ENCODE measurements around the gene TMEM187. TPM values are rescaled to one million over a fixed set of nuclear protein-coding genes. Genes with fewer than 3 reads are reported as not detected.
A peak's percentile ranks its signal among the peaks of the same experiment; 100 is the strongest.
"Not testable (repeated sequence)": the region's sequence is repeated elsewhere in the genome, so short reads cannot be mapped to it uniquely, and the experiment has no call there.

Gene TMEM187
- polyA plus RNA-seq, 6 donors from 2014 or later, result 5.0 to 13.6 (median 8.1) TPM

GRCh38 chrX:153971450-153972367 is 845 bp upstream of the TMEM187 start, which contains the start of gene HCFC1:
Gene HCFC1 (minus strand): TSS chrX:153971818. CDS start chrX:153970840, 978 bp downstream.
- peaks cover 35 to 56% (median 42%) of the 10 kb centered on the region in 3 donors for H3K4me1 Mint-ChIP-seq
- no peaks in the 10 kb centered on the region for H3K9me3 Mint-ChIP-seq
- H3K4me3 Mint-ChIP-seq, result peak within 1 kb of the TSS; percentile 87 to 100 (median 100)
- peaks cover 4 to 7% of the 10 kb centered on the region in 2 donors for H3K36me3 Mint-ChIP-seq
- no peaks in the 10 kb centered on the region for H3K27me3 Mint-ChIP-seq
- DNase-seq, result peak; percentile 94
- H3K27ac Mint-ChIP-seq, result peak within 1 kb of the TSS; percentile 98 to 100 (median 100)
- peak; percentile 49 to 53 for ATAC-seq (ENCODE audit: low read depth in 2 of 2)

DNA sequence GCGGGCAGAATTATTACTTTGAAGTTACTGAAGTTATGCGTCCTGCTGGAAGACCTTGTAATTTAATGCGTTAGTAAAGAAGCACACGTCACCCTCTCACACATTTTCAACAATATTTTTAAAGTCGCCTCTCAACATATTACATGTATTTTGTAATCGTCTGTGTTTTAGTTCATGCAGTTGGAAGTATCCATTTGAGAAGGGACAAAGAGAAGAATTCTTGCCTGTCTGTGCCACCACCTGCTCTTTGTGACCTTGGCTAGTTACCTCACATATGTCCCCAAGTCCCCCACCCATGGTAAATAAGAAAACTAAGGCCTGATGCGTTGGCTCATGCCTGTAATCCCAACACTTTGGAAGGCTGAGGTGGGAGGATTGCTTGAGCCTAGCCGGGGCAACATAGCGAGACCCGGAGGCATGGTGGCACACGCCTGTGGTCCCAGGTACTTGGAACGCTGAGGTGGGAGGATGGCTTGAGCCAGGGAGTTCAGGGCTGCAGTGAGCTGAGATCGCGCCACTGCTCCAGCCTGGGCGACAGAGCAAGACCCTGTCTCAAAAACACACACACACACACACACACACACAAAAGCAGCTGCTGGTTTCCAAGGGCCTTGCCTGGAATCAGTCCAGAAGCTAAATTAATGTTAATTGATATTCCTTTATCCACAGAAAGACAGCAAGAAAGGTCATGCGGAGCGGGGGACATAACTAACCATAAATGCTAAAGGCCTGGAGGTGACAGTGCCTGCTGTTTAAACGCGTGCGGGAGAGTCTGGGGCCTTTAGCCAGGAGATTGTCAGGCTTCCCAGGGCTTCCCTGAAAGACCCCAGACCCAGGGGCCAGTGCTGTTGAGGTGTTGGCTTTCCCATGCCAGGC is 811 bp downstream of the TMEM187 start:
- H3K4me3 Mint-ChIP-seq, result peak overlapping the region; percentile 79 to 92 (median 88)
- peaks cover 4 to 7% of the 10 kb centered on the region in 2 donors for H3K36me3 Mint-ChIP-seq
- ATAC-seq (ENCODE audit: low read depth in 2 of 2) (no peak), DNase-seq (no peak)
- no peaks in the 10 kb centered on the region for H3K9me3 Mint-ChIP-seq
- no peaks in the 10 kb centered on the region for H3K27me3 Mint-ChIP-seq
- peak overlapping the region; percentile 47 to 98 (median 91) for H3K27ac Mint-ChIP-seq
- H3K4me1 Mint-ChIP-seq, result peaks cover 20 to 39% (median 29%) of the 10 kb centered on the region in 3 donors

DNA sequence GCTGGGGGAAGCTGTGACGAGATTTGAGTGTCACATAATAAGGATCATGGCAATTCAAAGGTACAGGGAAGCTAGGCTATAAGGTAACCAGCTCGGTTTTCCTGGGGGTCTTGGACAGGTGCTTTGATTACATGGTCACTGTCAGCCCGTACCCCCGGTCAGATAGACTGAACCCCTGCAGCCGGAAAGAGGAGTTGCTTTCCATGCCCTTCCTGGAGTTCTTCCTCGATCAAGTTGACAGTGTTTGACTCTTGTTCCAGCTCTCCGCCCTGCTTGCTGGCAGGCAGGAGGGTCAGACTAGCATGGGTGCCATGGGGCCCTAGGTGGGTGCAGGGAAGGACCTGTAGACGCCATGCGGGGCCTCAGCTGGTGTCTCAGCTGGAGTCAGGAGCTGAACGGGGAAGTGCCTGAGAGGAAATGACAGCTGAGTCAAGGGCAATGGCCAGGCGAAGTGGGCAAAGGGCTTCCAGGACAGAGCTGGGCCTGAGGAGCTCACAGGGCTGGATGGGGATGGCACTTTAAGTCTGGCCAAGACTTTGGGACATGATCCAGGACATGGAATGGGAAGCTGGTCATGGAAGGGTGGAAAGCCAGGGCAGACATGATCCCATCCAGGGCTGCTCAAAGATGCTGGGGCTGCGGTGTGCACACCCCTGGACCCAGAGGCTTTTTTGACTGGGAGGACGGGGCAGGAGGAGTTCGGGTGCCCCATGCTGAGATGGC is 1.6 kb downstream of the TMEM187 start:
- Mint-ChIP-seq H3K27me3 (no peaks in the 10 kb centered on the region), H3K9me3 (no peaks in the 10 kb centered on the region), H3K27ac (peak overlapping the region in 5 of 6 donors; percentile 76 to 98 (median 84)), H3K36me3 (peaks cover 4 to 7% of the 10 kb centered on the region in 2 donors), H3K4me3 (peak overlapping the region; percentile 5 to 92 (median 86)), H3K4me1 (peaks cover 15 to 31% (median 25%) of the 10 kb centered on the region in 3 donors)
- ATAC-seq (ENCODE audit: low read depth in 2 of 2) (no peak), DNase-seq (no peak)

DNA sequence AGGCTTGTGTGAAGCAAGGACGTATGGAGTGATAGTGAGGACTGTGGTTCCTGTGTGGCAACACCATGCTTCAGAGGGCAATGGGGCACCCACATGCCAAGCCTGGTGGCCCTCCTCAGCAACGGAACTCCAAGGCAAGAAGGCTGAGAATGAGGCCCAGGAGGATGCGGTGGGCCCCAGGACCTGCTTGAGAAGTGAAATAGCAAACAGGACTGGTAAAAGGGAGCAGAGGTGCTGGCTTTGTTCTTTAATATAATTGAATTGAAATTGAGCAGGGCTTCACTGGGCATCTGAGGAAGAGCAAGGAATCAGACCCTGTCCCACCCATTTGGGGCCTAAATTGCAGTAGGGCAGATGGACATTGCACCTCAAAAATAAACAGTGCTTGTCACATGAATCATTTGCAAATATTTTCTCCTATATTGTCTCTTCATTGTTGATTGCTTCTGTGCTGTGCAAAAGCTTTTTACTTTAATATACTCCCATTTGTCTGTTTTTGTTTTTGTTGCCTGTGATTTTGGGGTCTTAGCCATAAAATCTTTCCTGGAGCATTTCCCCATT is 2.3 kb downstream of the TMEM187 start:
- peaks cover 9 to 25% (median 20%) of the 10 kb centered on the region in 3 donors for H3K4me1 Mint-ChIP-seq
- peaks cover 4 to 7% of the 10 kb centered on the region in 2 donors for H3K36me3 Mint-ChIP-seq
- peak overlapping the region in 5 of 8 donors; percentile 26 to 92 (median 47) for H3K4me3 Mint-ChIP-seq
- ATAC-seq (ENCODE audit: low read depth in 2 of 2), result no peak
- no peak for DNase-seq
- H3K27me3 Mint-ChIP-seq, result no peaks in the 10 kb centered on the region
- no peaks in the 10 kb centered on the region for H3K9me3 Mint-ChIP-seq
- H3K27ac Mint-ChIP-seq, result peak overlapping the region in 3 of 6 donors; percentile 72 to 93 (median 84)

DNA sequence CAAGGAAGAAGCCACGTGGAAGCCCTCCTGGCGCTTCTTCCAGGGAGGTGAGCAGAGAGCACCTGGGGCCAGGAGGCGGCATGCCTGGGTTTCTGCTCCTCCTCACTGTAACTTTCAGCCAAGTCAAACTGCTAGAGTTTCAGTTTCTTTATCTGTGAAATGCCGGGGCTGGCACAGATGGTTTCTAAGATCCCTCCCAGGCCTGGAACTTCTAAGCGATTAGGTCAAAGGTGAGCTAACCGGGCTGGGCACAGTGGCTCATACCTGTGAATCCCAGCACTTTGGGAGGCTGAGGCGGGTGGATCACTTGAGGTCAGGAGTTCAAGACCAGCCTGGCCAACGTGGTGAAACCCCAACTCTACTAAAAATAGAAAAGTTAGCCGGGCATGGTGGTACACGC is 7.8 kb downstream of the TMEM187 start:
- Mint-ChIP-seq H3K27ac (peak overlapping the region in 5 of 6 donors; percentile 53 to 98 (median 91)), H3K4me3 (peak overlapping the region; percentile 59 to 79 (median 73)), H3K4me1 (peaks cover 17 to 52% (median 30%) of the 10 kb centered on the region in 3 donors)
- DNase-seq (peak; percentile 18), ATAC-seq (ENCODE audit: low read depth in 2 of 2) (peak; percentile 44 to 57)
- H3K9me3 Mint-ChIP-seq, H3K27me3 Mint-ChIP-seq, H3K36me3 Mint-ChIP-seq: not testable (repeated sequence)

- peak overlapping the region; percentile 60 to 87 (median 74) for H3K4me3 Mint-ChIP-seq
- ATAC-seq (ENCODE audit: low read depth in 2 of 2) (no peak), DNase-seq (no peak)
- no peaks in the 10 kb centered on the region for H3K27me3 Mint-ChIP-seq
- H3K4me1 Mint-ChIP-seq, result peaks cover 14 to 56% (median 30%) of the 10 kb centered on the region in 3 donors
- H3K36me3 Mint-ChIP-seq, result no peaks in the 10 kb centered on the region
- peak overlapping the region; percentile 91 to 98 (median 95) for H3K27ac Mint-ChIP-seq
- H3K9me3 Mint-ChIP-seq, result no peaks in the 10 kb centered on the region
Observed at GRCh38 chrX:153981231-153981630, 8.7 kb downstream of the TMEM187 start.

DNA sequence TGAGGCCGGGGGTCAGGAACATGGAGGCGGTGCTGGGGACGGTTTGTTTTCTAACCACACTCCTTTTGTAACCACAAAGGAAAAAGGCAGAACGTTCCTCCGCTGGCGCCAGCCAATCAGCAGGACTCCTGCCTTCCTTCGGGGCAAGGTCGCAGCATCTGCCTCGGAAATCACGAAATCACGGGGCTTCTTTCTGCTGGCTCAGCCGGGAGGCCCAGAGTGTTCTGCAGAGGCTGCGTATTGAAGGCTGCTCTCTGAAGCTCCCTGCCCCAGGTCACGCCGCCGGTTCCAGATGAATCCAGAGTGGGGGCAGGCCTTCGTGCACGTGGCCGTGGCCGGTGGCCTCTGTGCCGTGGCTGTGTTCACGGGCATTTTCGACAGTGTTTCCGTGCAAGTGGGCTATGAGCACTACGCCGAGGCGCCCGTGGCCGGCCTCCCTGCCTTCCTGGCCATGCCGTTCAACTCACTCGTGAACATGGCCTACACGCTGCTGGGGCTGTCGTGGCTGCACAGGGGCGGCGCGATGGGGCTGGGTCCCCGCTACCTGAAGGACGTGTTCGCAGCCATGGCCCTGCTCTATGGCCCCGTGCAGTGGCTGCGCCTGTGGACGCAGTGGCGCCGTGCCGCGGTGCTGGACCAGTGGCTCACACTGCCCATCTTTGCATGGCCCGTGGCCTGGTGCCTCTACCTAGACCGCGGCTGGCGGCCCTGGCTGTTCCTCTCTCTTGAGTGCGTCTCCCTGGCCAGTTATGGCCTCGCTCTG is 9.4 kb downstream of the TMEM187 start:
- ATAC-seq (ENCODE audit: low read depth in 2 of 2), result no peak
- H3K9me3 Mint-ChIP-seq, result no peaks in the 10 kb centered on the region

GRCh38 chrX:153983321-153983801 is 10.8 kb downstream of the TMEM187 start:
- Mint-ChIP-seq H3K27me3 (no peaks in the 10 kb centered on the region), H3K36me3 (no peaks in the 10 kb centered on the region), H3K4me3 (peak overlapping the region in 7 of 8 donors; percentile 38 to 85 (median 68)), H3K27ac (peak overlapping the region; percentile 86 to 97 (median 92)), H3K4me1 (peaks cover 14 to 59% (median 30%) of the 10 kb centered on the region in 3 donors), H3K9me3 (no peaks in the 10 kb centered on the region)
- no peak for DNase-seq
- ATAC-seq (ENCODE audit: low read depth in 2 of 2), result peak; percentile 24 to 29

More for the DNA sequence above, 9.4 kb downstream of the TMEM187 start:
- H3K36me3 Mint-ChIP-seq, result no peaks in the 10 kb centered on the region
- DNase-seq, result no peak
- H3K27me3 Mint-ChIP-seq, result no peaks in the 10 kb centered on the region
- H3K4me1 Mint-ChIP-seq, result peaks cover 14 to 59% (median 30%) of the 10 kb centered on the region in 3 donors
- peak overlapping the region; percentile 60 to 87 (median 74) for H3K4me3 Mint-ChIP-seq
- H3K27ac Mint-ChIP-seq, result peak overlapping the region; percentile 93 to 98 (median 95)

GRCh38 chrX:153984351-153985178 is 12.0 kb downstream of the TMEM187 start:
- peak; percentile 61 for DNase-seq
- H3K9me3 Mint-ChIP-seq, result no peaks in the 10 kb centered on the region

DNA sequence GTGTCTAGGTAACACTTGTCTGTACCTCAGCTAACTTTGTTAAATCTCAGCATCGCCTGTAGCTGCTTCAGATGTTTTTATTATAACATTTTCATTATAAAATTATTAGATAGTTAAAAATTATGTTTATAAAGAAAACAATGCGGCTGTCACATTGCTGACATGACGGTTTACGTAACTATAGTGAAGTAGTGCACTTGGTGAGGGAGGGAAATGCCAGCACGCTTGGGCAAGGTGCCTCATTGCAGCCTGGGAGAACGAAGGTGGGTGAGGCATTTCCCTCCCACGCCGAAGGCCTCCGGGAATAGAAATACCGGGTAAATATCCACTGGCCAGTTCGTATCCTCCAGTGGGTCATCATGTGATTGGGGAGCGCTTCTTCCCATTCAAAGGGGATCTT is 15.9 kb downstream of the TMEM187 start:
- H3K4me3 Mint-ChIP-seq, result no peak overlapping the region
- H3K36me3 Mint-ChIP-seq, result no peaks in the 10 kb centered on the region
- peaks cover 8 to 30% (median 10%) of the 10 kb centered on the region in 3 donors for H3K4me1 Mint-ChIP-seq
- DNase-seq (no peak), ATAC-seq (ENCODE audit: low read depth in 2 of 2) (no peak)
- no peaks in the 10 kb centered on the region for H3K27me3 Mint-ChIP-seq
- peaks cover 0 to 4% (median 0%) of the 10 kb centered on the region in 7 donors for H3K9me3 Mint-ChIP-seq
- H3K27ac Mint-ChIP-seq, result no peak overlapping the region

More at GRCh38 chrX:153984351-153985178, 12.0 kb downstream of the TMEM187 start:
- H3K4me1 Mint-ChIP-seq, result peaks cover 14 to 59% (median 30%) of the 10 kb centered on the region in 3 donors
- no peaks in the 10 kb centered on the region for H3K27me3 Mint-ChIP-seq
- peak; percentile 64 to 74 for ATAC-seq (ENCODE audit: low read depth in 2 of 2)
- H3K27ac Mint-ChIP-seq, result peak overlapping the region; percentile 91 to 95 (median 94)
- no peaks in the 10 kb centered on the region for H3K36me3 Mint-ChIP-seq
- H3K4me3 Mint-ChIP-seq, result peak overlapping the region; percentile 76 to 89 (median 84)
